HepG2 (cell line): ENCODE results near the gene UNC5CL. TPM values are rescaled to one million over a fixed set of nuclear protein-coding genes. Genes with fewer than 3 reads are reported as not detected.

Experiments
- ARID4A ChIP-seq: sonication (generic); formaldehyde crosslinking; IDR thresholded peaks from 2 replicates; pipeline ENCODE4 v1.5.0; 2020; ENCODE audit warnings: mild to moderate bottlenecking, missing genetic modification reagents, borderline replicate concordance
- CBX5 ChIP-seq: sonication (generic); formaldehyde crosslinking; IDR thresholded peaks from 2 replicates; pipeline ENCODE4 v1.4.0; 2020; ENCODE audit warnings: missing genetic modification reagents, borderline replicate concordance
- GPN1 ChIP-seq: sonication (generic); formaldehyde crosslinking; IDR thresholded peaks from 2 replicates; pipeline ENCODE4 v1.5.1; 2020; ENCODE audit warnings: missing genetic modification reagents, borderline replicate concordance
- HDAC2 ChIP-seq: sonication (generic); formaldehyde crosslinking; IDR thresholded peaks from 2 replicates; pipeline ENCODE4 v1.4.0; 2020; ENCODE audit warnings: missing genetic modification reagents
- HIVEP1 ChIP-seq: sonication (generic); formaldehyde crosslinking; IDR thresholded peaks from 2 replicates; pipeline ENCODE4 v1.4.0; 2020; ENCODE audit warnings: mild to moderate bottlenecking, missing genetic modification reagents
- JARID2 ChIP-seq: sonication (generic); formaldehyde crosslinking; IDR thresholded peaks from 2 replicates; pipeline ENCODE4 v1.8.1; 2023; ENCODE audit warnings: missing genetic modification reagents, inconsistent platforms; ENCODE audit not compliant: insufficient replicate concordance
- MAFG ChIP-seq: sonication (generic); formaldehyde crosslinking; IDR thresholded peaks from 2 replicates; pipeline ENCODE4 v1.5.1; 2020; ENCODE audit warnings: mild to moderate bottlenecking, missing genetic modification reagents
- POLR2AphosphoS5 ChIP-seq: IDR thresholded peaks from 2 replicates; pipeline ENCODE4 v1.6.1; 2012; ENCODE audit warnings: low read depth, low read length
- RFX3 ChIP-seq: IDR thresholded peaks from 2 replicates; pipeline ENCODE4 v1.6.1; 2016; ENCODE audit warnings: missing biosample characterization, missing genetic modification reagents
- SALL1 ChIP-seq: sonication (generic); formaldehyde crosslinking; IDR thresholded peaks from 2 replicates; pipeline ENCODE4 v1.8.0; 2022; ENCODE audit warnings: mild to moderate bottlenecking, missing genetic modification reagents
- ZBTB1 ChIP-seq: sonication (generic); formaldehyde crosslinking; IDR thresholded peaks from 2 replicates; pipeline ENCODE4 v1.4.0; 2020; ENCODE audit warnings: missing genetic modification reagents, borderline replicate concordance
- ZIK1 ChIP-seq: sonication (generic); formaldehyde crosslinking; IDR thresholded peaks from 2 replicates; pipeline ENCODE4 v1.5.0; 2020; ENCODE audit warnings: mild to moderate bottlenecking, low read depth, missing genetic modification reagents, borderline replicate concordance
- ZMYM3 ChIP-seq: sonication (generic); formaldehyde crosslinking; IDR thresholded peaks from 2 replicates; pipeline ENCODE4 v1.5.1; 2020; ENCODE audit warnings: mild to moderate bottlenecking, missing genetic modification reagents
- ZNF18 ChIP-seq: sonication (generic); formaldehyde crosslinking; IDR thresholded peaks from 2 replicates; pipeline ENCODE4 v1.8.0; 2022; ENCODE audit warnings: mild to moderate bottlenecking, missing genetic modification reagents; ENCODE audit not compliant: insufficient replicate concordance
- ZNF264 ChIP-seq: sonication (generic); formaldehyde crosslinking; IDR thresholded peaks from 2 replicates; pipeline ENCODE4 v1.4.0; 2020; ENCODE audit warnings: missing genetic modification reagents
- ZNF484 ChIP-seq: sonication (generic); formaldehyde crosslinking; IDR thresholded peaks from 2 replicates; pipeline ENCODE4 v1.5.1; 2020; ENCODE audit warnings: mild to moderate bottlenecking, low read depth, missing genetic modification reagents, borderline replicate concordance
- ZNF563 ChIP-seq: sonication (generic); formaldehyde crosslinking; IDR thresholded peaks from 2 replicates; pipeline ENCODE4 v1.8.0; 2022; ENCODE audit warnings: mild to moderate bottlenecking, moderate library complexity, missing genetic modification reagents
- ZNF678 ChIP-seq: sonication (generic); formaldehyde crosslinking; IDR thresholded peaks from 2 replicates; pipeline ENCODE4 v1.4.0; 2020; ENCODE audit warnings: mild to moderate bottlenecking, missing genetic modification reagents
- ZNF710 ChIP-seq: sonication (generic); formaldehyde crosslinking; IDR thresholded peaks from 2 replicates; pipeline ENCODE4 v1.5.0; 2020; ENCODE audit warnings: mild to moderate bottlenecking, missing genetic modification reagents, borderline replicate concordance
- ZNF83 ChIP-seq: sonication (generic); formaldehyde crosslinking; IDR thresholded peaks from 2 replicates; pipeline ENCODE4 v1.4.0; 2020; ENCODE audit warnings: missing genetic modification reagents, mild to moderate bottlenecking, borderline replicate concordance
- ZNF850 ChIP-seq: sonication (generic); formaldehyde crosslinking; conservative IDR thresholded peaks from 2 replicates; pipeline ENCODE4 v1.9.0; 2021; ENCODE audit warnings: mild to moderate bottlenecking, missing genetic modification reagents
- polyA plus RNA-seq, 8 experiments: library from polyadenylated mRNA; depleted of rRNA in 3 of 8; stranded (reverse) in 7 of 8; unstranded in 1 of 8; fragments of >200 nt; fragmentation: Illumina TruSeq in 4 of 8; extraction: Trizol in 4 of 8; gene quantifications; 2 replicates each; pipeline versions ENCODE4 v1.2.1 to v1.2.3, GENCODE V29; 2011 to 2016; ENCODE audit warnings: low read depth in 4 of 8, missing spikeins in 1 of 8, mixed read lengths in 1 of 8; ENCODE audit not compliant: insufficient read depth in 1 of 8
- total RNA-seq, 5 experiments: library from RNA; depleted of rRNA; stranded (reverse); fragments of >200 nt; fragmentation: Illumina TruSeq; extraction: Trizol; gene quantifications; 2 replicates each; pipeline ENCODE4 v1.2.3, GENCODE V29; 2016; ENCODE audit warnings: low read depth in 1 of 5
- TF ChIP-seq, protein P1 (sequence below): sonication (generic); formaldehyde crosslinking; IDR thresholded peaks from 2 replicates; pipeline ENCODE4 v1.5.1; 2020; ENCODE audit warnings: mild to moderate bottlenecking, missing genetic modification reagents, moderate library complexity

UNC5CL gene
- total and polyA plus RNA-seq, 2 of the 13 experiments (the other 11 are each of a cell fraction or from before 2014, with no cell fraction given): 2.4 to 2.5 TPM

DNA sequence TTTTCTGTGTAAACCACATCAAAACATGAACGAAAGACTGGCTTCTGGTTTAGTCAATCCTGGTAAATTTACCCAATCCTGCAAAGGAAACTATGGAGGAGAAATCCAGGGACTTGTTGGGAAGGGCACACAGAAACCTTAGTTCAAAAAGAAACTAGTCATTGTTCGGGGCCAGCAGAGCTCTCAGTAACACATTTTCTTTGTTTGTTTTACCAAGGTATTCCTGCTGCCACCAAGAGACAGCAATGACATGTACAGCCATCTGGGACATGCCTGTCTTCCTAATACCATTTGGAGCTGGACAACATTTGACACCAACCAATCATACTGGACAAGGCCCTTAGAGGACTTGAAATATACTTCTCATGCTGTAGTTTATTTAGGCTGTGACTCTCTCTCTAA is 24.9 kb upstream of the UNC5CL start (continued):
- TF ChIP-seq ZNF484 (CRISPR knock-in tag) (no peak), ZNF563 (no peak), ZMYM3 (no peak), ZNF264 (CRISPR knock-in tag) (peak; percentile 56; the same call in 1 of the 2 replicates), CBX5 (CRISPR knock-in tag) (no peak; the same call in 1 of the 2 replicates), HDAC2 (CRISPR knock-in tag) (peak; percentile 75), ZBTB1 (CRISPR knock-in tag) (no peak), ZNF83 (CRISPR knock-in tag) (no peak), ZNF850 (CRISPR knock-in tag) (no peak), POLR2AphosphoS5 (no peak), GPN1 (CRISPR knock-in tag) (no peak), JARID2 (no peak), SALL1 (peak; percentile 22; the same call in 1 of the 2 replicates), ARID4A (CRISPR knock-in tag) (no peak; the same call in 1 of the 2 replicates), HIVEP1 (CRISPR knock-in tag) (no peak), ZNF18 (CRISPR knock-in tag) (no peak), ZIK1 (no peak), RFX3 (peak; percentile 10; the same call in 1 of the 2 replicates), ZNF710 (CRISPR knock-in tag) (no peak), MAFG (CRISPR knock-in tag) (no peak), ZNF678 (CRISPR knock-in tag) (no peak)
- TF ChIP-seq, protein P1, sequence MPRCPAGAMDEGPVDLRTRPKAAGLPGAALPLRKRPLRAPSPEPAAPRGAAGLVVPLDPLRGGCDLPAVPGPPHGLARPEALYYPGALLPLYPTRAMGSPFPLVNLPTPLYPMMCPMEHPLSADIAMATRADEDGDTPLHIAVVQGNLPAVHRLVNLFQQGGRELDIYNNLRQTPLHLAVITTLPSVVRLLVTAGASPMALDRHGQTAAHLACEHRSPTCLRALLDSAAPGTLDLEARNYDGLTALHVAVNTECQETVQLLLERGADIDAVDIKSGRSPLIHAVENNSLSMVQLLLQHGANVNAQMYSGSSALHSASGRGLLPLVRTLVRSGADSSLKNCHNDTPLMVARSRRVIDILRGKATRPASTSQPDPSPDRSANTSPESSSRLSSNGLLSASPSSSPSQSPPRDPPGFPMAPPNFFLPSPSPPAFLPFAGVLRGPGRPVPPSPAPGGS: no peak
